Liver (tissue), 9 donors: ENCODE measurements around the gene ENAH. TPM values are rescaled to one million over a fixed set of nuclear protein-coding genes. Genes with fewer than 3 reads are reported as not detected.

Experiments used
- DNase-seq: peaks from one replicate; pipeline ENCODE4 v3.0.0-alpha.2; 2017; ENCODE audit warnings: low spot score
- H3K27ac ChIP-seq, 2 donors: one replicate each; pipeline ENCODE4 v1.7.0; 2013; ENCODE audit warnings: inconsistent platforms in 2 of 2, low read length in 2 of 2, control low read depth in 1 of 2, low read depth in 1 of 2, mild to moderate bottlenecking in 1 of 2
- H3K27me3 ChIP-seq, 4 donors: one replicate each; pipeline versions ENCODE4 v1.6.1 to v1.7.0; 2013; ENCODE audit warnings: low read length in 3 of 4, inconsistent platforms in 1 of 4, mild to moderate bottlenecking in 1 of 4, moderate library complexity in 1 of 4; ENCODE audit not compliant: control insufficient read depth in 4 of 4, insufficient read depth in 4 of 4
- H3K36me3 ChIP-seq, 4 donors: one replicate each; pipeline versions ENCODE4 v1.6.1 to v1.7.0; 2013; ENCODE audit warnings: low read length in 3 of 4, mild to moderate bottlenecking in 3 of 4, low read depth in 1 of 4, moderate library complexity in 1 of 4; ENCODE audit not compliant: control insufficient read depth in 4 of 4, insufficient read depth in 3 of 4
- H3K4me1 ChIP-seq, 4 donors: one replicate each; pipeline versions ENCODE4 v1.6.1 to v1.7.0; 2013; ENCODE audit warnings: low read length in 3 of 4, mild to moderate bottlenecking in 3 of 4, moderate library complexity in 1 of 4; ENCODE audit not compliant: control insufficient read depth in 4 of 4, insufficient read depth in 4 of 4
- H3K4me3 ChIP-seq, 3 donors: one replicate each; pipeline versions ENCODE4 v1.6.1 to v1.7.0; 2013; ENCODE audit warnings: low read length in 3 of 3, control low read depth in 1 of 3, low read depth in 1 of 3, mild to moderate bottlenecking in 1 of 3
- H3K9ac ChIP-seq, 2 donors: one replicate each; pipeline ENCODE4 v1.7.0; 2013; ENCODE audit warnings: low read length in 2 of 2, mild to moderate bottlenecking in 2 of 2, moderate library complexity in 2 of 2, control low read depth in 1 of 2, low read depth in 1 of 2
- H3K9me3 ChIP-seq, 4 donors: one replicate each; pipeline versions ENCODE4 v1.6.1 to v1.7.0; 2013; ENCODE audit warnings: low read length in 3 of 4; ENCODE audit not compliant: control insufficient read depth in 4 of 4
- ATF3 ChIP-seq: IDR thresholded peaks from 2 replicates; pipeline ENCODE4 v1.6.1; 2016; ENCODE audit warnings: antibody characterized with exemption
- EGR1 ChIP-seq, 2 donors: IDR thresholded peaks; 2 replicates each; pipeline ENCODE4 v1.6.1; 2016 to 2018; ENCODE audit warnings: antibody characterized with exemption in 2 of 2, low read depth in 2 of 2
- FOXA1 ChIP-seq: IDR thresholded peaks from 2 replicates; pipeline ENCODE4 v1.6.1; 2016; ENCODE audit warnings: antibody characterized with exemption
- FOXA2 ChIP-seq: IDR thresholded peaks from 2 replicates; pipeline ENCODE4 v1.6.1; 2016; ENCODE audit warnings: antibody characterized with exemption
- GABPA ChIP-seq, 2 donors: IDR thresholded peaks in 1 of 2; conservative IDR thresholded peaks in 1 of 2; 2 replicates each; pipeline ENCODE4 v1.6.1; 2016; ENCODE audit warnings: antibody characterized with exemption in 2 of 2, mild to moderate bottlenecking in 1 of 2, moderate library complexity in 1 of 2
- HNF4A ChIP-seq, 2 donors: conservative IDR thresholded peaks; 2 replicates each; pipeline ENCODE4 v1.6.1; 2016; ENCODE audit warnings: antibody characterized with exemption in 2 of 2, mild to moderate bottlenecking in 2 of 2
- HNF4G ChIP-seq: IDR thresholded peaks from 2 replicates; pipeline ENCODE4 v1.6.1; 2016; ENCODE audit warnings: antibody characterized with exemption
- MAX ChIP-seq: IDR thresholded peaks from 2 replicates; pipeline ENCODE4 v1.6.1; 2016; ENCODE audit warnings: antibody characterized with exemption
- RAD21 ChIP-seq, 2 donors: IDR thresholded peaks; 2 replicates each; pipeline ENCODE4 v1.6.1; 2016; ENCODE audit warnings: antibody characterized with exemption in 2 of 2, mild to moderate bottlenecking in 2 of 2
- RXRA ChIP-seq, 2 donors: IDR thresholded peaks; 2 replicates each; pipeline ENCODE4 v1.6.1; 2017 to 2018; ENCODE audit warnings: antibody characterized with exemption in 2 of 2, mild to moderate bottlenecking in 1 of 2
- SP1 ChIP-seq: IDR thresholded peaks from 2 replicates; pipeline ENCODE4 v1.6.1; 2018; ENCODE audit warnings: antibody characterized with exemption, mild to moderate bottlenecking
- TAF1 ChIP-seq: conservative IDR thresholded peaks from 2 replicates; pipeline ENCODE4 v1.6.1; 2016; ENCODE audit warnings: antibody characterized with exemption, mild to moderate bottlenecking
- YY1 ChIP-seq: IDR thresholded peaks from 2 replicates; pipeline ENCODE4 v1.6.1; 2016; ENCODE audit warnings: antibody characterized with exemption, mild to moderate bottlenecking
- WGBS: extraction: QIAGEN DNeasy Blood & Tissue Kit; methylation state at CpG from one replicate; pipeline ENCODE4 v1.1.7; 2013; 5-methylcytosine and 5-hydroxymethylcytosine counted together
- polyA plus RNA-seq, 2 donors: library from polyadenylated mRNA; stranded (reverse) in 1 of 2; unstranded in 1 of 2; fragments of 200-250 nt in 1 of 2; fragments of >200 nt in 1 of 2; fragmentation: Nextera tagmentation in 1 of 2; extraction: Ambion mirVana in 1 of 2; gene quantifications; one replicate each; pipeline versions ENCODE4 v1.2.1 to v1.2.3, GENCODE V29; 2013 to 2015
- total RNA-seq, 2 donors: library from RNA; depleted of rRNA; stranded (reverse); fragments of >200 nt; gene quantifications; one replicate each; pipeline ENCODE4 v1.2.3, GENCODE V29; 2014
- TF ChIP-seq, protein P1 (sequence below): IDR thresholded peaks from 2 replicates; pipeline ENCODE4 v1.6.1; 2016; ENCODE audit warnings: antibody characterized with exemption
- TF ChIP-seq, protein P2 (sequence below): fragments of 150-350 bp; IDR thresholded peaks from 2 replicates; pipeline ENCODE4 v1.5.1; 2017; ENCODE audit warnings: improper control_type of control experiment, low read depth, low read length; ENCODE audit not compliant: missing input control
- donor health status: healthy.
- donor health status: healthy.
- donor health status: healthy.
- donor health status: healthy.
- donor health status: healthy.

Gene ENAH
- total and polyA plus RNA-seq, 4 donors: 2.8 to 8.4 (median 4.5) TPM

DNA sequence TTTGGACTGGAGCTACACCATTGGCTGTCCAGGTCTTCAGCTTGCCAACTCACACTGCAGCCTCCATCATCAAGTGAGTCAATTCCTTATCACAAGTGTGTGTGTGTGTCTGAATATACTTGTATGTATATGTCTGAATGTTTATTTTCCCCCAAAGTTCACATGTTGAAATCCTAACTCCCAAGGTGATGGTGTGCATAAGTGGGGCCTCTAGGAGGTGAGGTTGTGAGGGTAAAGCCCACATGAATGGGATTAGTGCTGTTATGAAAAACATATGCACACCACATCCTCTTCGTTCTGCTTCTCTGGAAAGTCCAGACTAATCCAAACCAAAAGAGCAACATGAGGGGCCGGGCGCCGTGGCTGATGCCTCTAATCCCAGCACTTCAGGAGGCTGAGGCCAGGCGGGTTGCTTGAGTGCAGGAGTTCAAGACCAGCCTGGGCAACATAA lies 176.4 kb downstream of the ENAH start:
- H3K36me3 ChIP-seq: no peaks in the 10 kb centered on the region
- no peaks in the 10 kb centered on the region for H3K9me3 ChIP-seq
- H3K9ac ChIP-seq: no peak overlapping the region
- H3K4me1 ChIP-seq: peaks cover 0 to 7% (median 4%) of the 10 kb centered on the region in 4 donors
- H3K27me3 ChIP-seq: no peaks in the 10 kb centered on the region
- TF ChIP-seq MAX (no peak), EGR1 (IDR thresholded peaks at IDR 0.05; ENCODE audit: low read depth in 2 of 2) (no peak), FOXA1 (no peak), YY1 (no peak), GABPA (IDR thresholded peaks at IDR 0.05 in 1 of 2, conservative IDR thresholded peaks at IDR 0.05 in 1 of 2) (no peak), RXRA (IDR thresholded peaks at IDR 0.05) (no peak), HNF4G (no peak)
- TF ChIP-seq, protein P1, sequence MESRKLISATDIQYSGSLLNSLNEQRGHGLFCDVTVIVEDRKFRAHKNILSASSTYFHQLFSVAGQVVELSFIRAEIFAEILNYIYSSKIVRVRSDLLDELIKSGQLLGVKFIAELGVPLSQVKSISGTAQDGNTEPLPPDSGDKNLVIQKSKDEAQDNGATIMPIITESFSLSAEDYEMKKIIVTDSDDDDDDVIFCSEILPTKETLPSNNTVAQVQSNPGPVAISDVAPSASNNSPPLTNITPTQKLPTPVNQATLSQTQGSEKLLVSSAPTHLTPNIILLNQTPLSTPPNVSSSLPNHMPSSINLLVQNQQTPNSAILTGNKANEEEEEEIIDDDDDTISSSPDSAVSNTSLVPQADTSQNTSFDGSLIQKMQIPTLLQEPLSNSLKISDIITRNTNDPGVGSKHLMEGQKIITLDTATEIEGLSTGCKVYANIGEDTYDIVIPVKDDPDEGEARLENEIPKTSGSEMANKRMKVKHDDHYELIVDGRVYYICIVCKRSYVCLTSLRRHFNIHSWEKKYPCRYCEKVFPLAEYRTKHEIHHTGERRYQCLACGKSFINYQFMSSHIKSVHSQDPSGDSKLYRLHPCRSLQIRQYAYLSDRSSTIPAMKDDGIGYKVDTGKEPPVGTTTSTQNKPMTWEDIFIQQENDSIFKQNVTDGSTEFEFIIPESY: no peak
- H3K4me3 ChIP-seq: no peak overlapping the region
- no peak for DNase-seq
- WGBS: 78% methylated on average over 5 of the region's 5 CpGs
- no peak overlapping the region for H3K27ac ChIP-seq

DNA sequence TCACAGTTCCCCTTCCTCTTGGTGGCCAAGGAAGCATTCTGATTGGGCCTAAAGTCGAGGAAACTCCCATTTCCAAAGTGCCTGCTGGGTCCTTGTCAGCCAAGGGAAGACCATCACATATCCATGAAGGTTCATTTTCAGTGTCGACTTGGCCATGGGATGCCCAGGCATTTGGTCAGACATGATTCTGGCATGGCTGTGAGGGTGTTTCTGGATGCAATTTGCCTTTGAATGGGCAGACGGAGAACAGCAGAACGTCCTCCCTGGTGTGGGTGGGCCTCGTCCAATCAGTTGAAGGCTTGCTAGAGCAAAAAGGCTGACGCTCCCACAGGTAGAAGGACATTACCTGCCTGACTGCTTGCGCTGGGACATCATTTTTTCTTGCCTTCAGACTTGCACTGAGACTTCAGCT lies 176.8 kb downstream of the ENAH start:
- WGBS: 90% methylated on average over 7 of the region's 7 CpGs
- Histone ChIP-seq H3K27ac (no peak overlapping the region), H3K4me3 (no peak overlapping the region), H3K9ac (no peak overlapping the region), H3K9me3 (no peaks in the 10 kb centered on the region), H3K27me3 (no peaks in the 10 kb centered on the region), H3K36me3 (no peaks in the 10 kb centered on the region), H3K4me1 (peaks cover 0 to 7% (median 4%) of the 10 kb centered on the region in 4 donors)
- no peak for TF ChIP-seq FOXA2
- TF ChIP-seq, protein P1: no peak
- no peak for TF ChIP-seq SP1
- TF ChIP-seq, protein P2, sequence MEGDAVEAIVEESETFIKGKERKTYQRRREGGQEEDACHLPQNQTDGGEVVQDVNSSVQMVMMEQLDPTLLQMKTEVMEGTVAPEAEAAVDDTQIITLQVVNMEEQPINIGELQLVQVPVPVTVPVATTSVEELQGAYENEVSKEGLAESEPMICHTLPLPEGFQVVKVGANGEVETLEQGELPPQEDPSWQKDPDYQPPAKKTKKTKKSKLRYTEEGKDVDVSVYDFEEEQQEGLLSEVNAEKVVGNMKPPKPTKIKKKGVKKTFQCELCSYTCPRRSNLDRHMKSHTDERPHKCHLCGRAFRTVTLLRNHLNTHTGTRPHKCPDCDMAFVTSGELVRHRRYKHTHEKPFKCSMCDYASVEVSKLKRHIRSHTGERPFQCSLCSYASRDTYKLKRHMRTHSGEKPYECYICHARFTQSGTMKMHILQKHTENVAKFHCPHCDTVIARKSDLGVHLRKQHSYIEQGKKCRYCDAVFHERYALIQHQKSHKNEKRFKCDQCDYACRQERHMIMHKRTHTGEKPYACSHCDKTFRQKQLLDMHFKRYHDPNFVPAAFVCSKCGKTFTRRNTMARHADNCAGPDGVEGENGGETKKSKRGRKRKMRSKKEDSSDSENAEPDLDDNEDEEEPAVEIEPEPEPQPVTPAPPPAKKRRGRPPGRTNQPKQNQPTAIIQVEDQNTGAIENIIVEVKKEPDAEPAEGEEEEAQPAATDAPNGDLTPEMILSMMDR: no peak
- no peak for TF ChIP-seq ATF3
- TF ChIP-seq HNF4A (conservative IDR thresholded peaks at IDR 0.05): no peak
- no peak for TF ChIP-seq GABPA (IDR thresholded peaks at IDR 0.05 in 1 of 2, conservative IDR thresholded peaks at IDR 0.05 in 1 of 2)
- no peak for TF ChIP-seq FOXA1
- no peak for TF ChIP-seq TAF1
- no peak for TF ChIP-seq RAD21 (IDR thresholded peaks at IDR 0.05)
- no peak for TF ChIP-seq EGR1 (IDR thresholded peaks at IDR 0.05; ENCODE audit: low read depth in 2 of 2)
- TF ChIP-seq HNF4G: no peak
- DNase-seq: no peak
